Islet of Langerhans (tissue), 1 donor: ENCODE results near the gene TANGO2.
A peak's percentile ranks its signal among the peaks of the same experiment; 100 is the strongest.

Experiments used
- FAIRE-seq: peaks from one replicate; lab custom pipeline; 2011; peaks lifted over from hg19 to GRCh38; lab: Jason Lieb, UNC

The TANGO2 gene

DNA sequence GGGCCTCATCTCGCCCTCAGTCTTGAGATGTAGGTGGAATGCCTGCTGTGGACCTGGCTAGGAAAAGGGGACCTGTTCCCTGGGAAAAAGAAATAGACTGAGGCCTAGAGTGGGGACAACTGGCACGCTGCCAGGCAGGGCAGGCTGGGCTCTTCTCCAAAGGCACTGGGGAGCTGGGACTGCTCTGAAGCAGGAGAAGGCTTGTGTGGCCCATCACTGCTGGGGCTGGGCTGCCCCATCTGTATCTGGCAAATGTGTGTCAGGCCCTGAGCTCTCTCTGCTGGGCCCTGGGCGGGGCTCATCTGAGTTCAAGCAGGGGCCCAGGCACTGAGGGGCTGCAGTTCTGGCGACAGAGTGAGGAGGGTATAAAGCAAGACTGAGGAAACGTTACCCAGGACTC, 37.2 kb upstream of the TANGO2 start:
- no peak for FAIRE-seq

DNA sequence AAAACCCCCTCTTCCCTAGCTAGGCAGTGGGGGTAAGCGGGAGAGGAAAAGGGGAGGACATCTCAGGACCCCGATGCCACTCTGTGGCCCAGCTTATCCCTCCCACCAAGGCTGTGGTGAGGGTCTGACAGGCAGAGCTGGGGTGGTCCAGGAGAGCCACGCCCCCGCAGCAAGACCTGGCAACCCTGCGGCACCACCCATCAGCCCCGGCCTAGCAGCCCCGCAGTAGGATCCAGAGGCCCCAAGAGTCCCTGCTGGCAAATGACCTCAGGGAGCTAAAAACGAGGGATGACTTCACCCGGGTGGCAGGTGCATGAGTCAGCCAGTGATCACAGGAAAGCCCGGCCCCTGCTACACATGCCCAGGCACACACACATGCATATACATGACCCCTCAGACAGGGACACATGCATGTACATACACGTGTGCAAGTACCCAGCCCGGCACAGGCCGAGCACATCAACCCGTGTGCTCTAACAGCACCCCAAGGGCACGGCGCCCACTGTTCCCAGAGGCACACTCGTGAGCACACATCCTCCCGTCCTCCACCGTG, 36.6 kb upstream of the TANGO2 start:
- FAIRE-seq, result peak; percentile 60

DNA sequence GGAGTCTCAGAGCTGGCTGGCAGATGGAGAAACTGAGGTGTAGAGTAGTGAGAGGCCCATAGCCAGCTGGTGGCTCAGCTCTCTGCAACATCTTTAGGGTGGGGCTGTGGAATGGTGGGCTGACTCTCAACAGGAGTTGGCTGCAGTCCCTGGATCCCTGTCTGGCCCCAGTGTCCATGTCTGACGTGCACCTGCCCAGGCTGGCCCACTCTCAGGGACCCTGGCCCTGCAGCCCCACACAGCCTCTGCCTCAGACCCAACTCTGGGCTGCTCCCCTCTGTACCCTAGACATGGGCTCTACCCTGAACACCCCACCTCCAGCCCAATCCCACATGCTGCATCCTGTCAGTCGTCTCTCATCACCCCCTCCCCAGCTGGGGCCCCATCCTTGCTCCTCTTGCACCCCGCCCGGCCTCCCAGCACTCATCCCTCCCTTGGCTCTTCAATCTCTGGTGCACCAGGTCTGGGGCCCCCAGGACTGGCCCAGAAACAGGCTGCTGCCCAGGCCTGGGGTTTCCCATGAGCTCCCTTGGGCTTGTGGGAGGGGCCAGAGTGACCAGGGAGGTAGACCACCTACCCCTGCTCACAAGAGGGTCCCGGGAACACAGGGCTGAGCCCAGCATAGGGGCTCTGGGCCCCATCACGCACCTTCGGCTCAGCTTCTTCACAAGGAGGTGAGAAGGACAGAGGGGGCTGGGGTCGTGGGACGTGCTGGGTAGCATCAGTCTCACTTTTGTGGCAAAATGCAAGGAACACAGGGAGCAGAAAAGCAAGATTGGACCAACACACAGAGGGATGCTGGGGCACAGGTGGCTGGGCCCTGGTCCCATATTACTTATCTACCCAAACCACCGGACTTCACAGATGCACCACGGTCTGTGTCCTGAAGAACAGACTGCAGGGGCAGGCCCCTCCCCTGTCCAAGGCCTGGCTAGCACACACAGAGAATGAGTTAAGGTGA, 35.8 kb upstream of the TANGO2 start:
- no peak for FAIRE-seq

DNA sequence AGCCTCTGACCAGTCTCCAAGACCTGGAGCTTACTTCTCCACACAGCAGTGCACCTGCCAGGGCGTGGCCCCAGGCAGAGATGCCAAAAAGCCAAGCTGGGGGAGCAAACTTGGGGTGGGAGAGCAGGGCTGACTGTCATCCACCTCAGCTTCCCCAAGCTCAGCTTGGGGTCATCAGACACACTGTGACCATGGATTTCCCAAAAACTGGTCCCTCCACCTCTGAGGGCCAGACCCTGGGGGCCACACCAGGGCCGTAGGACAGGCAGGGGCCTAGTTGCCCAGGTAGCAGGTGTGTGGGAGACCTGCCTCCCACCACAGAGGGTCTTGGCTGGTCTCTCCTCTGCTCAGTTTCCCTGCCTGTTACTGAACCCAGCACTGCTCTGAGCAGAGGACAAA, 34.9 kb upstream of the TANGO2 start:
- FAIRE-seq, result no peak

DNA sequence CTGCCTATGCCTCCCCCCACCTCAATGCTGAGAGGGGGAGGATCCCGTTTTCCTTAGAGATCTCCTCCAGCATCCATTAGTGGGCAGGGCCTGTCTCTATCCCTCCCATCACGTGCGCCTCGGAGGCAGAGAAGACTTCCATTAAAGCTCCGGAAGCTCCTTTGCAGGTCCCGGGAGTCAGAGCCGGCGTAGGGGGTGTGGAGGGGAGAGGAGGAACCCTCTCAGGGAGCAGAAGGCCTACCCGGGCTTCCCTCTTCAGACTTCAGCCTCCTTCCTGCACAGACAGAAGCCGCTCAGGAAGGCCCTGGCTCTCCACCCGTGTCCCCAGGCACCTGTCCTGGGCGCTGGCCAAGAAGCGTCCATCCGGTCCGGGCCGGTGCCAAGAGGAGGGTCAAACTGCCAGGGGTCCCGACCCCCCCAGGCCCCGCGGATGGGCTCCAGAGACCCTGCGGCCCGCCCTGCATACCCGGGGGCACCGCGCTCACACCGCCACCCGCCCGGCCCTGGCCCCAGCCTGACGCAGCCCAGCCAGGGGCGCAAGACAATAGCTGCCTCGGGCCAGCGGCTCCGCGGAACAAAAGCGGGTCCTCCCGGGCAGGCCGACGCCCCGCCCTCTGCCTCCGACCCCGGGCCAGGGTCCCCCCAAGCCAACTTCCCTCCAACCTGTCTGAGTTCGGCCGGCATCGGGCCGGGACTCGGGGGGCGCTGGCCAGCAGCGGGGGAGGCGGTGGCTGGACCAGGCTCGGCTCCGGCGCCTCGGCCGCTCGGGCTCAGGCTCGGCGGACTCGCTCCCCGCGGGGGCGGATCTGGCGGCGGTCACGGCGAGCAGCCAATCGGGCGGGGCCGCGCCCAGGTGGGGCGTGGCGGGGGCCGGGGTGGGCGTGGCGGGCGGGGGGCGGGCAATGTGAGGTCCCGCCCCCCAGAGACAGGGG, 34.2 kb upstream of the TANGO2 start:
- FAIRE-seq, result no peak

DNA sequence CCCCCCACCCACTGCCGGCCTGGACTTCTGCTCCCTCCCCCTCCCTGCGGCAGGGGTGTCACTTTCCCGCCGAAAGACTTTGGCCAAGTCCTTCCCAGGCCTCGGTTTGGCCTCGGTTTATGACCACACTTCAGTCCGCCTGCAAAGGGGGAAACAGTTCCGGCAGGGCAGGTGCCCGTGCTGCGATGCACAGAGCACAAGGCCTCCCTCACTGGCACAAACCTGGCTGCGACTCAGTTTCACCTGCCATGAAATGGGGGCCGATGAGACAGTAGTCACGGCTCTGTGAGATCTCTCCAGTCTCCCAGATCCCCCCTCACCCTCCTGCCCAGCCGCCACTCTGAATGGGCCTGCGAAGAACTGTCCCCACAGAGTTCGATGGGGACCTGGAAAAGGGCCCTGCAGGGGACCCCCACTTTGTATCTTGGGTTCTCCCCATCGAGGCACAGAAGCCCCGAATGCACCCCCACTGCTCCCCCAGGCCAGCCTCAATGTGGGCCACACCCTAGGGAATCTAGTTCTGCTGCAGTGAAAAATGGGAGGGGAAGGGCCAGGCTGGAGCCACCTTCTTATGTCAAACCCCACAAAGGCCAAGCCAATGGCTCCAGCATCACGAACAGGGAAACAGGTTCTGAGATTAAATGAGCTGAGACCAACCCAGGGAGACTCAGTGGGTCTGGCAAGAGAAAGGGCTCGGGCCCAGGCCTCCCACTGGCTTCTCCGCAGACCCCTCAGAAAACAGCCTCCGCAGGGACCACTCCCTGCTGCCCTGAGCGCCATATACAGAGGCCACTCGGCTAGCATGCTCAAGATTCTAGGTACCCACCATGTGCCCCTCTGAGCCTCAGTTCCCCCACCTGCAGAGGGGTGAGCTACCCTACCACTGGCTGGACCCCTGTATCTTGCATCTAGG, 33.3 kb upstream of the TANGO2 start:
- FAIRE-seq, result no peak

DNA sequence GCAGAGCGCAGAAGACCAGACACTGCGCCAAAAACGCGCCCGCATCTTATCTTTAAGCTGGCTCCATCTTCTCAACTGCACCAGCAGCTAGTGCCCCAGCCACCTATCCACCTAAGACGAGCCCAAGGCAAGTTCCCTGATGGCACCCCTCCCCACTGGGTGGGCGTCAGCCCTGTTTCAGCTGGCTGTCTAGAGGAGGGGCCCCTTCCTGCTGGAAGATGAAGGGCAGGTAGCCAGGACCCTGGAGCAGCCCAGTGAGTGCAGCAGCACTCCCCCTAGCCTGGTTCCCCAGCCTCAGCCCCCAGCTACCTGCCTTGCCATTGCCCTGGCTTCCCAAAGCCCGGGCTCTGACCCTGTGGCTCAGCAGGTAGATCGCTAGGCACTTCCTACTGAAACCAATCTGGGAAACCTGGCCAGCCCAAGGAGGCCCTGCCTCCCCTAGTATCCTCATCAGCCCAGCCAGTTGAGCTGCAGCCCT, 32.5 kb upstream of the TANGO2 start:
- no peak for FAIRE-seq

DNA sequence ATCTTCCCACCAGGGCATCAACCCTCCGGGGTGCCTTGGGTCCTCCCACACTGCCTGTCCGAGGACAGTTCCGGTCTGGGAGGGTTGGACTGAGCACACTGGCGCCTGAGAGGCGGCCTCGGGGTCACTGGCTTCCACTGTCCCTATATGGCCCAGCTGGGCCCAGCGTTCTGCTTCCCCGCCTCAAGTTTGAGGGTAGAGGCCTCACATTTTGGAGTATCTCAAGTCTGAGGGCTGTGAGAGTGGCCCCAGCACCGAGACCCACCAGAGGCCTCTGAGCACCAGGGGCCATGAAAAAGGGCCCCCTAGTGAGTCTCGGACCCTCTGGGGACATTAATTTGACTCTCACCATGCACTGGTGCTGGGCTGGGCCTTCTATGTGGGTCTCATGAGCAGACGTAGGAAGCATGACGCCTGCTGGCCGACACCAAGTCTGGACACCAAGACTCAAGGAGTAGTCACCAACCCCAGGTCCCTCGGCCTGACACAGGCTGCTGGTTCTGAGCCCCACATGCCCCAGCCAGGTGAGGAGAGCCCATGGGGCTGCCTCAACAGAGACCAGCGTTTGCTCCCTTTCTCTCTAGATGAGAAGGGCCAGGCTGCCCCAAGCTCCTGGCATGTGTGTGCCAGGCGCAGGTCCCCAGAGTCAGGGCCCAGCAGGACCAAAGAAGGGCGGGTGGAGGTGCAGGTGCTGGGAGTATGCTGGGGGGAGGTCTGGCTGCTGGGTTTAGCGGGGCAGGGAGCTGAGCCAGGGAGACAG, 31.8 kb upstream of the TANGO2 start:
- no peak for FAIRE-seq

DNA sequence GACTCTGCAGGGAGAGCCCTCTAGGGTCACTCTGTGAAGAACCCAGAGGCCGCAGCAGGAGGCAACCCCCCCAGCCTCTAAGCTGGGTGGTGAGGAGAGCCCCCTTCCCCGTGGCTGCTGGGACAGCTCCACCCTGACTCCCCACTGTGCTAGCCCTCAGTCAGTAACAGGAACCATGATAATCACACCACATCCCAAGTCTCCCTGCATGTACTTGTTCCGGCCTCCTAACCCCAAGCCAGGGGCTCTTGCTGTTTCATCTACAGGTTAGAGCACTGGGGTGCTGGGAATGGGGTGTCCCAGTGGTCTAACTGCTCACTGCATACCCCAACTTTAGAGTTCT, 31.2 kb upstream of the TANGO2 start:
- FAIRE-seq, result no peak

DNA sequence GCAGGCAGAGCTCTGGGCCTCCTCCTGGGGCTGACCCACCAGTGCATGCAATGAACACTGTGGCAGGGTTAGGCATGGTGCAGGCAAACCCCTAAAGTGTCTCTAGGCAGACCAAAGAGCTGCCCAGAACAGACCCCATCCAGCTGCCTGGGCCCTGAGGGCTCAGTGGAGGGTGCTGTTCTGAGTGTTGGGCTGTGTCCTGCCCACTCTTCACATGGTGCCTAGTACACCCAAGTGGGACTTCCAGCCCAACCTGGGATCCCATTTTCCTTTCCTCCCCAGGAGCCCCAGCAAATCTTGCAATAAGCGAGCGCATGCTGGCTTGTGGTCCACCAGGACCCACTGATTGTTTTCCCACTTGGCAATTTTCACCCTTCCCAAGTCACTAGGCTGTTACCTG, 30.7 kb upstream of the TANGO2 start:
- no peak for FAIRE-seq

DNA sequence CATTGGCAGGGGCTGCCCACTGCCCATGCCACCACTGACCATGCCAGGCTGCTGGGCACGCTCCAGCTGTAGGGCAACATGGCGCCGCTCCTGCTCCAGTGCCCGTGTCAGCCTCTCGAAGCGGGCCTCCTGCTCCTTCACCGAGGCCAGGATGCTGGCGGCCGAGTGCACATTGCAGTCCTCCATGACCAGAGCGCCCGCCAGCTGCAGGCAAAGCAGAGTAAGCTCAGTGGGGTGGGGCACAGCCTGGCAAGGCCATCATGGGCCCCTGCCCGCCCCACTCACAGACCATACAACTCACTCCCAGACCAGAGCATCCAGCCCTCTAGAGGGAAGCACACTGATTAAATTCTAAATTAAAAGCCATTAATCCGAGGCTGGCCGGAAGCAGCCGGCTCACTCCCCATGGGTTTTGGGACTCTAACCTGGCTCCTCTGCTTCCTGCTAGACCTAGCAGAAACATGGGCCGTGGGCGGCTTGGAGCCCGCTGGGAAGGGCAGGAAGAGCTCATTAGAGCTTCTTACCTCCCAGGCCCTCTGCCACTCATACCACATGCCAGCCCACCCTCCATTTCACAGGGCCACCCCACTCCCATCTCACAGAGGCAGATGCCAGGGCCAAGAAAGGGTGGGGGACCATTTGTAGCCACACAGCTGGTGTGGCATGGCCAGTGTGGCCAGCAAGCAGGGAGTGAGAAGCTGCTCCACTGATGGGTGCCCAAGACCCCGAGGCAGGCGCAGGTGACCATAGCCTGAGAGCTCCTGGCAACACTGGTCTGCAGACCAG, 30.1 kb upstream of the TANGO2 start:
- FAIRE-seq, result no peak

DNA sequence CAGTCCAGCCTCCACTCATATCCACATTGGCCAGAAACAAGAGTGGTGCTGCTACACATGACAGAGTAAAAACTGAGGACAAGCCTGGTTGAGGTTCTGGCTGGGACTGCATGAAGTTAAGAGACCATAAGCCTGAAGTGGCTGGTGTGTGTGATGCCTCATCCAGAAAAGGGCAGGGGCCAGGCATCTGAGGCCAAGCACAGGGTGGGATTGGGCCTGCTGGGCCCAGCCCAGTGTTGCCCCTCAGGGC, 29.6 kb upstream of the TANGO2 start:
- FAIRE-seq, result no peak

DNA sequence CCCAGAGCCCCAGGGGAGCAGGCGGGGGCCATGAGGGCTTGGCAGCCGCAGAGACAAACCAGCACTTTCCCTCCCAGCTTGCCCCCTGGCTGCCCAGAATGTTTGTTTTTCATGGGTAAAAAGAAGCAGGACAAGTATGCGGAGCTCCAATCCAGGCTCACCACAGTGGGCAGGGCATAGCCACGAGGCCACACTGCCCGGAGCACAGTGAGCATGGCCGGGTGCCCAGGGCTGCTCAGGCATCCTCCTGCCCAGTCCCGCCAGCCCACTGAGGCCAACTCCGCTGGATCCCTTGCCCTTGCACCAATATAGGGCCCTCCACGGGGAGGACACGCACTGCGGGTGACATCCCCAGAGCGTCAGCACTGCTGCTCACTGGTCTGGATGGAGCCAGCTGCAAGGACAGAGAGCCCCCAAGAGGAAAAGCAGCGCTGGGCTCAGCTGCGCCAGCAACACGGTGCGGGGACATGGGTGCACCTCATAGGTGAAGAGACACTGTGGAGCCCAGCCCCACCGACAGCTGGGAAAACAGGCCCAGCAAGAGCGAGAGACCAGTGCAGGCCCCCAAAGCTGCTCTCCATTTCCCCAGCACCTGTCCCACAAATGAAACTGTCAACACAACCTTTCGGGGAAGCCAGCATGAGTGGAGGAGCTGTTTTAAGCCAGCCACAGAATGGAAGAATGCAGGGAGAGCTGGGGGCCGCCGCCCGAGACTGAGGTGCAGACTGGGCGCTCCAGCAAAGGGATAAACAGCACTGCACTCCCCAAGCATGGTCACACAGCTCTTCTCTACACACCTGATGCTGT, 29.1 kb upstream of the TANGO2 start:
- no peak for FAIRE-seq

DNA sequence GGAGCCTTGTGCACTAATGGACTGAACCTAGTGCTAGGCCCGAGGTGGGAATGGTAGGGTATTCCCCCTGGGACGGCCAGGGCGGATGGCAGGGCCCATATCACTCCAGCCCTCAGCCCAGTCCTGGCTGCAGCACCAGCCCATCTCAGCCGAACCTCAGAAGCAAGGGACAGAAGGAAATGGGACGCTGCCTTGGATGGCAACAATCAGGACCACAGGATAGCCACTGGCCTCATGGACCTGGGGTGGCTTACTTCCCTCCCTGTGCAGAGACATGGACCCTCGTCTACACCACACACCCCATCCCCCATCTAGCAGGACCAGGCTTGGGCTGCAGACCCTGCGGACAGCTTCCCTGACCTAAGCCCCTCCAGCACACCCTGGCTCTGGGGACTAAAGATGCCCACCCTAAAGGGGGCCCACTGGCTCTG, 28.4 kb upstream of the TANGO2 start:
- FAIRE-seq, result no peak

DNA sequence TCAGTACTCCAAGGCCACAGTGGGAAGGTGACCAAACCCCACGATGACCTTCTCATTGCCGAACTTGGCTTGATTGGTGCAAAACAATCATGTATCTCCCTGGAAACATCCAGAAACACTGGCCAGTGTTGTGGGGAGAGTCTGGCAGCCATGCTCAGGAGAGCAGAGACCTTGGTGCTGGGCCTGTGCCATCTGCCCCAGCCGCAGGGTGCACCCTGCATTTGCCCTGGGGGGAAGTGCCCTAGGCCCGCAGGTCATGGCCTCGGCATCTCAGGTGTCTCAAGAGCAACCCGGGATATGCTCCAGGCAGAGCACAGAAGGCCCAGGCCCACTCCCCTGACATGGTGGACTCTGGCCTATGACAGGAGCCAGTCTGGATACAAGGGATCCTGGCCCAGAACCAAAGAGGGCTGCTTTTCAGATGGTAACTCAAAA, 28.0 kb upstream of the TANGO2 start:
- no peak for FAIRE-seq

DNA sequence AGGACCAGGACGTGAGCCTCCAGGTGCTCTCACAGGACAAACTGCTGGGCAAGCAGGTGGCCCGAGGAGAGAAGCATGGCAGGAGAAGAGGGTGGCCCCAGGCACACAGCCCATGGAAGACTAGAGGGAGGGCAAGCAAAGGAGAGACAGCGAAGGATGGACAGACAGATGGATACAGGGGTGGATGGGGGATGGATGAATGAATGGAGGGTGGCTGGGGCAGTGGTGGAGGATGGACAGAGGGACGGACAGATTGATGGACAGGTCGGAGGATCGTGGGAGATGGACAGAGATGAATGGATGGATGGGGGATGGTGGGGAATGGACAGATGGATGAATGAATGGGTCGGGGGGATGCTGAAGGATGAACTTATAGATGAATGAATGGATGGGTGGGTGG, 27.0 kb upstream of the TANGO2 start:
- FAIRE-seq, result no peak

DNA sequence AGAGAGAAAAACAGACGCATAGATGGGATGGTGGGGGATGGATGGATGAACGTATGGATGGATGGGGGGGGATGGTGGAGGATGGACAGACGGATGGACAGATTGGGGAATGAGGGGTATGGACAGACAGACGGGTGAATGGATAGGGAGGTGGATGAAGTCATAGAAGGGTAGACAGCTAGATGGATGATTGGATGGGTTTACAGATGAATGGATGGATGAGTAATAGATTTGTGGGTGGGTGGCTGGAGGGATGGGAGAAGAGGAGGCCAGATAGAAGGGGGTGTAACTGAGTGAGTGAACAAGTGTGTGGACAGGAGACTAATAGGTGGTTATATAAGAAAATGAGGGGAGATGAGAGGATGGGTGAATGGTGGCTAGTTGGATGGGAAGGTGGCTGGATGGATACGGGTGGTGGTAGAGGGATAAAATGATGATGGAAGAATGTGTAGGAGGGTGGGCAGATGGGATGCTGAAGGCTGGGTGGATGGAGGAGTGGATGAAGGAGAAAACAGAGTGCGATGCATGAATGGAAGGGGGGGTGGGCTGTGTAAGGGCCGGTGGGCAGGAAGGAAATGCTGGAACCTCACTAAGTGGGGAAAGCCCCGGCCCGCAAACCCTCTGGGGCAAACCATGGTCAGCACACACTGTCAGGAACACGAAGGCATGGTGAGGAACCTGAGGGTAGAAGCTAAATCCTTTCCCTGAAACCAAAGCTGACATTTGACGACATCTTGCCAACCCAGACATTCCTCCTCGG, 25.9 kb upstream of the TANGO2 start:
- no peak for FAIRE-seq

DNA sequence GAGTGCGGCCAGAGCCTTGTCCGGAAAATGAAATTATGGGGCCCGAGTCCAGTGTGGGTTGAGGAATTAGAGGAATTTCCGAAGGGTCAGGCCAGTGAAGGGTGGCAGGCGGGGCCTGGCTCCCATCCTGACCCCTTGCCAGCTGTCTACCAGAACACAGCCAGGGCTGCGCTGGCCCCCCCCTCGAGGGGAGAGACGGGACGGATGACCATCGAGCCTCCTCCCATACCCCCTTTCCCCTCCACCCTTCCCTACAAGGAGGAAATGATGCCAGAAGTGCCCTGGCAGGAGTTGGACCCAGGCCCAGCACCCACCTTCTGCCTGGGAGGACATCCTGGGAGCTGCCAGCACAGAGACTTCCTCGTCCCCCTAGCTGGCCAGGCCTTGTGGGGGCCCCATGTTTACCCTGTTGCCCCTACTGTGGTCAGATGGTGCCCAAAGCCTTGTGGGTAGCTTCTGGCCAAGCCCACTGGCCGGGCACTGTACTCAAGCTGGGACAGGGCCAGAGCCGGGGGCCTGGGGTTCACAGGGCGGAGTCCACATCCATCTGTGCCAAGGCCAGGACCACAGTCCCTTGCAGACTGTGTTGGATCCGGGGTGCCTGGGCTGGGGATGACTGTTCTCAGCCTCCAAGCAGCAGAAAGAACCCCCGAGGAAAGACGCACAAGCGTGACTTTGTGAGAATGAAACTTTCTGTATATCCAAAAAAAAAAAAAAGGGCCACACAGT, 25.1 kb upstream of the TANGO2 start:
- FAIRE-seq, result no peak
